NCI-H1417 treated with DMSO at 0.1 percent for 48 hours (cell line): ENCODE data around the gene ZDHHC7.

Experiments
- DNase-seq: peaks from one replicate; lab custom pipeline; 2025; lab: John Stamatoyannopoulos, UW

The ZDHHC7 gene

DNA sequence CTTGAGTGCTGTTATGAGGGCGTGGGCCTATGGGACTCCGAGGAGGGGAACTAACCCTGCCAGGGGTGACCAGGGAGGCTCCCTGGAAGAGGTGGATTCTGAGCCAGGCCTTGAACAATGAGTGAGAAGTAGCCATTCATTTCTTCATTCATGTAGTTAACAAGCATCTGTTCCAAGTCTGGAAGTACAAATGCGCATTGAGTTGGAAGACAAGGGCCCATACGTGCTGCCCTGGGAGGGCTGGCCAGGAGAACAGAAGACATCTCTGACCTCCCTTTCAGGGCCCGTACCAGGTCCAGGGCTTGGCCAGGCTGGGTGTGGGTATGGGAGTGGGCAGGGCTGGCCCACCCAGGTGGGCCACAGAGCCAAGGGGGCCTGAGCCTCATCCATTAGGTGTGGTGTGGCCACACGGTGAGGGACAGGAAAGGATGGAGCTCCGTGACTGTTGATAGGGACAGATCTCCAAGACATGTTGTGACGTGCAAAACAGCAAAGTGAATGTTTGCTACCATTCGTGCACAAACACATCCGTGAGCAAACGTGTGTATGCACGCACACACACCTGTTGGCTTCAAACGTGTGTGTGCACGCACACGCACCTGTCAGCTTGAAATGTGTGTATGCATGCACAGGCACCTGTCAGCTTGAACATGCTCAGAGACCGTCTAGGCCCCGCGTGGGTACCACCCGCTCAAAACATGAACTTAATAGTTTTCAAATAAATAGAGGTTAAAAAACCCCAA, 46.8 kb downstream of the ZDHHC7 start:
- DNase-seq = no peak

DNA sequence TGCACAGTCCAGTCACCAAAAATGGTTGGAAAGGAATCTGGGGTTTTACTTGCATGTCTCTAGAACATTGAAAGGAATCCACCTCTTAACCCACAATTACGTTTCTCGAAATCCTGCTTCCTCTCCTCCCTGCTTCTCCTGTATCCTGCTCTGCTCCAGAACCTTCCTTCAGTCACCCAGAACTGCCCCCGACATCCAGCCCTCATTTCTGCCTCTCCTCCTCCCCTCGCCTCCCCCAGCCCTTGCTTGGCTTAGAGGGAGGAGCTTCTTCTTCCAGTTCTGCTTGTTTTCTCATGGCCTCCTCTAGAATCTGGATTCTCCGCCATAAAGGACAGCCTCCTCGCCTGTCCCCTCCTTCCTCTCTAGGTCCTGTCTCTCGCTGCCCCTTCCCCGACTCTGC, 48.3 kb downstream of the ZDHHC7 start:
- no peak for DNase-seq

DNA sequence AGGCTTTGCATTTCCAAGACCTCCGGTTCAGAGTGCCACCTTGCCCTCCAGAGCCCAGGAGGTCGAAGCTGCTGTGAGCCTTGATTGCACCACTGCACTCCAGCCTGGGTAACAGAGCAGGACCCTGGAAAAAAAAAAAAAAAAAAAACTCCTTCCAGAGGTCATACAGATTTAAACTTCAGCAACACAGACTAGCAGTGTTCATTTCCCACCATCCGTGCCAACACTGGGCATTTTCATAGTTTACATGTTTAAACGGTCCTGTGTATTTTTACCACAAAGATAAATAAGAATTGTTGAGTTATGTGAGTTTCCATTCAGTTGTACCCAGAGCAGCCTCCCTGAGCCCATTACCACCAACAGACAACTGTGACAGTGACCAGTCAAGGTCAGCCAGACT, 50.4 kb downstream of the ZDHHC7 start:
- no peak for DNase-seq

GRCh38 chr16:84959784-84960417, 51.4 kb downstream of the ZDHHC7 start:
- no peak for DNase-seq

DNA sequence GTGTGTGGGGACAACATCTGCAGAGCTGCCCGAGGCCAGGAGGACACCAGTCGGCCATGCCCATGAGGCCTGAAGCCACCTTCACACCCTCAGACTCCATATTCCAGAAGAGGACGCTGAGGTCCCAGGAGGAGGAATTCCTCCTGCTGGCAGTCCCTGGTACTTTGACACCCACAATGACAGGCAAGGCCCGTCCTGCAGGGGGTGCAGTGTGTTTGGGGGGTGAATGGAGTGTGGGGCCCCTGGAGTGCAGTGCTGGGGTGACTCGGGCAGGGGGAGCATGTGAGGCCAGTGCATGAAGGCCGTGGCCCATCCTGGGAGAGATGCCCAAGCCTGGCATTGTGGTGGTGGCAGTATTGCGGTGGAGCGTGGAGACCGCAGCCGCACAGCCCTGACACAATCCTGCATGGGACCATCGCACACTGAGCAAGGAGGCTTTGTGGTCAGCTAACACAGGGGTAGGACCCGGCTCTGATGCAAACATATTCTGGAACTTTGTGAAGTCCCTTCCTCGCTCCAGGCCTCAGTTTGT, 52.2 kb downstream of the ZDHHC7 start:
- no peak for DNase-seq

DNA sequence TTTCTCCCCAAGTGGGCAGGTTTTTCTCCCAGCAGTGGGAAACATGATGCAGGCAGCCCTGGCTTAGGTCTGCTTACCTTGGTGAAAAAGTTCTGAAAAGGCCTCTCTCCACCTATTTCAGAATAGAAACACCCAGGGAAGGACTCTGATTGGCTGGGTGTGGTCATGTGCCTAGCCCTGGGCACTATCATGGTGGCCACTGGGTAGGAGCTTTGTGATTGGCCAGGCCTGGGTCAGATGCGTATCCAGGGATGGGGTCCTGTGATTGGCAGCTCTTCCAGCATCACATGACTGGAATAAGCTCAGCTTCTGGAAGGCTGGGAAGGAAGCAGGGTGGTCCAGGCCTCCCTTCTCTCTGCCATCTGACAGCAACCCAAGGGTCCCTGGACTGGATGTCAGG, 53.5 kb downstream of the ZDHHC7 start:
- DNase-seq = no peak

DNA sequence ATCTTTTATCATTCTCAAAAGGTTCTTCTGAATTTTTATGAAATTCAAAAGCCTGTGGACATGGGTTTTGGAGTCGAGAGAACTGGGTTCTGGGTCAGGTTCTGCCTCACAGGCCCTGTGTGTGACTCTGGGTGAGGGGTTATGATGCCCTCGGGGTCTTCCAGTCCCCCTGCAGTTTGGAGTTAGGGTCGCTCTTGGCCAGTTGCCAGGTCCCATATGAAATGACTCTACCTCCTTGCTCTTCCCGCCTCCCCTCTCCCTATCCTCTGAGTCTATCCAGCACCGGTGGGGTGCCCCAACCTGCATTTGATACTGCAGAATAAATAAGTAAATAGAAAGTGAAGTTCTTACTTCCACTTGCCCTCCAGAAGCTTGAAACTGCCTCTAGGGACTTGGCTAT, 54.1 kb downstream of the ZDHHC7 start:
- DNase-seq = no peak

DNA sequence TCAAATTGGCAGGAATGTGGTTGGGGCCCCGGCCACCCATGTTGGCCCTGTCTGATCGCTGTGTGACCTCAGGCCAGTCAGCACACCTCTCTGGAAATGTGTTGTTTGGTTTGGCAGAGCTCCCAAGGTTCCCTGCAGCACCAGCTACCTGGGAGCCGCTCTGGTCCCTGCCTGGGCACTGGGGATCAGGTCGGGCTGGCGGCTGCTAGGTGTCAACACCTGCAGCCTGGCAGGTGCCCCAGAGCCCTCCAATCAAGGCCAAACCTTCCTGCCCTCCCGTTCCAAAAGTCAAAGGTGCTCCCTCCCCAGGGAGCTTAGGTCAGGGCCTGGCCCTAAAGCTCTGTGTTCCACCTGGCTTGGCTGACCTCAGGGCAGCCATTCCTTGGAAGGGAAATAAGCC, 55.9 kb downstream of the ZDHHC7 start:
- DNase-seq = no peak

DNA sequence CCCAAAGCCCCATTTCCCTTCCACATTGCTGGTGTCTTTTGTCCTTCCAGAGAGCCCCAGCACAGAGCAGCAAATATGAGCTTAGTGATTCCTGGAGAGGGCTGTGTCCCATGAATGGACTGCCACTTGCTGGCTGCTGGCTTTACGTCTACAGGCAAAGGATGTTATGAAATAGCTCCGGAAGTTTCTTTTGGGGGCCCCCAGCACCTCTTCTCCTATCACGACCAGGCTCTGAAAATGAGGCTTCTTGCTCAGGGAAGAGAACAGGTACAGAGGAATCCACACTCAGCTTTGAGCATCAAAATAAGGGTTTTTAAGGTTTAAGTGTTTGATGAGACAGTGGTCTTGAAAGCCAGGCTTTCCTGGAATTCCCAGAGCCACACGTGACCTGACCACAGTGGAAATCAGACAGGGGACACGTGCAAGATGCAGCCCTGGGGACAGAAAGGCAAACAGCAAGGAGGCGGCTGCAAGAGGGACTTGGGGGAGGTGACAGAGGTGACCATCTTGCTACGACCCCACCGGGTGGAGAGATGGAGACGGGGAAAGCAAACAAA, 58.1 kb downstream of the ZDHHC7 start:
- DNase-seq = no peak

GRCh38 chr16:84952335-84953189, 58.8 kb downstream of the ZDHHC7 start:
- DNase-seq = peak; percentile 1

DNA sequence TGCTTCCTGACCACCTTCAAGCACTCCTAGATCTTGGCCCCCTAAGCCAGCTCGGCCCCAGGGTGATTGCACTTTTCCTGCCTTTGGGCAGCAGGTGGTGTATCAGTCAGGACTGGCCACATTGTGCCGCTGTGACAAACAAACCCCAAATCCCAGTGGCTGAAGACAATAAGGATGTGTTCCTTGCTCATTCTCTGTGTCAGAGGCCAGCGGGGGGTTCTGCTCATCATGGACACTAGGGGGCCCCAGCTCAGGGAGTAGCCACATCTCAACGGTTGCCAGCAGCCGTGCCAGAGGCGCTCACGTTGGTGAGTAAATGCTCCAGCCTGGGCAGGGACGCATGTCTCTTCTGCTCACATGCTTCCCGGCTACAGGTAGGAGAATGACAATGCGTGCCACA, 60.4 kb downstream of the ZDHHC7 start:
- DNase-seq = no peak

DNA sequence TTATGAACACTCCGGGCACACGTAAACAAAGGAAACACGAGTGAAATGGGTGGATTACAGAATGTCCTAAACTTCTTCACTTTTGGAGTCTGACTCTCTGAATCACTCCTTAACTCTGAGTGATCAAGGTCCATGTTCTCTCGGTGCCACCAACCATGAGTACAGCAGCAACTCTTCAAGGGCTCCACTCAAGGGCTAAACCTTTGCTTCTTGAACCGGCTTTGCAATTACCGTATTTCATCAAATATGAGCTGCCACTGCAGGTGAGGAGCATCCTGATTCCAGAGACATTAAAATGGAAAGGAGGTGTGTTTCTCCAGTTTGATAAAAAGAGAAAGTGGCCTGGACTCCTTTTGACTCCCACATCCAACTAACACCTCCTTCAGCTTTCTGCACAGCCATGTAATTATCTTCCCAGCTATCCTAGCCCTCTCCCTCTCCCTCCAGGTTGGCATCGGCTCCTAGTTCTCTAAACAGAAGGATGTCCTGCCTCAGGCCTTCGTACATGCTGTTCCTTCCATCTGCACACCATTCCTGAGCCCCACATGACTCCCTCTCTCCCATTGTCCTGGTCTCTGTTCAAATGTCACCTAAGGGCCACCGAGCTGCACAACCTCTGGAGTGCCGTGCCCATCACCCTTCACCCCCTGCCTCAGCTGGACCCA, 61.4 kb downstream of the ZDHHC7 start:
- DNase-seq = no peak

GRCh38 chr16:84948851-84949610, 62.3 kb downstream of the ZDHHC7 start:
- DNase-seq = no peak

DNA sequence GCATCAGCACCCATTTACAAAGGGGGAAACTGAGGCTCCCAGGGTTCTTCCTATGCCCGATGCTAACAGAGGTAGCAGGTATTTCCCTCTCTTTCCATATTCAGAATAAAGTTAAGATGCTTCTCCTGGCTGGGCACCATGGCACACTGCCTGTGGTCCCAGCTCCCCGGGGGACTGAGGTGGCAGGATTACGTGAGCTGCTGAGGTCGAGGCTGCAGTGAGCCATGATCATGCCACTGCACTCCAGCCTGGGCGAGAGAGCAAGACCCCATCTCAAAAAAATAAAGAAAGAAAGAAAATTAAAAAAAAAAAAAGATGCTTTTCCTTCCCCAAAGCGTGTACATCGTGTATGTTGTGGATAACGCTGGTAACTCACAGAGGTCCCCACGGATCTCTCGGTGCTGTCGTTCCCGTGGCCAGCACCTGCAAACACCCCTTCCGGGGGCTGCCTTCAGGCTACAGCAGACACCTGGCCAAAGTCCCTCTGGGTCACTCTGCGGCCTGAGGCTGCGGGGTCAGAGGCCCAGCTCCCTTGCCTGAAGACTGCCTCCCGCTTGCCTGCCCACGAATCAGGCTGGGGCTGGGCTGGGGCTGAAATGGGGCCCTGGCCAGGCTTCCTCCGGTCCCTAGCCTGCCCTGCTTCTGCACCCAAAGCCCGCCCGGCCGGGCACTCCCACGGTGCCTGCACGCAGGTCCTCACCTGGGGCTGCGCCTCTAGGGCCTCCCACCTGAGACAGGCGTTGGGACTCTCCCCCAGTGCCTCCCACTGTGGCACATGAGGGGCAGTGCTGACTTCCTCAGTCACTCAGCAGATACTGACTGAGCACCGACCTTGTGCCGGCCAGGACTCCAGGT, 63.1 kb downstream of the ZDHHC7 start:
- no peak for DNase-seq

DNA sequence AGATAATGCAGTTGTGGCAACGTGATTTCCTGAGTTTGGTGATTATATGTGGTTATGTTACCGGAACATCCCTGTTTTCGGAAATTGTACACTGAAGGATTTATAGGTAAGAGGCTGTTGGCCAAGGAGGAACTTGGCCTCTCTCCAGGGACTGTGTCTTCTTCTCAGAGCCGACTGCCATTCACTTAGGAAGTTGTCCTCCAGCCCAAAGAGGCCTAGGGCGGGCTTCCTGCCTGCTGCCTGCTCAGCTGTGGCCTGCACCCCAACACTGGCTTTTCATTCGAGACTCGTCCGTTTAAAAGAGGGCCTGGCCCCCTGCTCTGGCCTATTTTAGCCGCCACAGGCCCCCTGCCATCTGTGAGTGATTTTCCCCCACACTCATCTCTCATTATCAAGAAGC, 64.3 kb downstream of the ZDHHC7 start:
- no peak for DNase-seq

- no peak for DNase-seq
Measured at GRCh38 chr16:84943620-84944019, 67.7 kb downstream of the ZDHHC7 start.

DNA sequence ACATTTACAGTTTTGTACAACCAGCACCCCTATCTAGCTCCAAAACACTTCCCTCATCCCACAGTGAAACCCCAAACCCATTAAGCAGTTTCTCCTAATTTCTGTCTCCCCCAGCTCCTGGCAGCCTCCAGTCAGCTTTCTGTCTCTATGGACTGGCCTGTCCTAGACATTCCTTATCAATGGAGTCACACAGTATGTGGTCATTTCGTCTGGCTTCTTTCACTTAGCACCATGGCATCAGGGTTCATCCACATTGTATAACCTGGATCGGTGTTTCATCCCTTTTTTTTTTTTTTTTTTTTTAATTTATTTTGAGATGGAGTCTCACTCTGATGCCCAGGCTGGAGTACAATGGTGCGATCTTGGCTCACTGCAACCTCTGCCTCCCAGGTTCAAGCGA, 68.5 kb downstream of the ZDHHC7 start:
- no peak for DNase-seq

GRCh38 chr16:84941921-84942320, 69.4 kb downstream of the ZDHHC7 start:
- no peak for DNase-seq

- DNase-seq = no peak
Measured at GRCh38 chr16:84940670-84941551, 70.4 kb downstream of the ZDHHC7 start.
